SK-N-SH (cell line): ENCODE data around the gene TTC16.

ENCODE experiments used
- EP300 ChIP-seq, 2 experiments: IDR thresholded peaks; 2 replicates each; pipeline versions ENCODE4 v1.4.0 to v1.6.1; 2012; ENCODE audit warnings: borderline replicate concordance in 1 of 2, low read depth in 1 of 2, low read length in 1 of 2
- TCF12 ChIP-seq: IDR thresholded peaks from 2 replicates; pipeline ENCODE4 v1.4.0; 2012
- TF ChIP-seq, protein P1 (sequence below): fragments of 200-600 bp; sonication (generic); IDR thresholded peaks from 2 replicates; pipeline ENCODE4 v1.6.1; 2017; ENCODE audit warnings: antibody characterized with exemption, mild to moderate bottlenecking, moderate library complexity

DNA sequence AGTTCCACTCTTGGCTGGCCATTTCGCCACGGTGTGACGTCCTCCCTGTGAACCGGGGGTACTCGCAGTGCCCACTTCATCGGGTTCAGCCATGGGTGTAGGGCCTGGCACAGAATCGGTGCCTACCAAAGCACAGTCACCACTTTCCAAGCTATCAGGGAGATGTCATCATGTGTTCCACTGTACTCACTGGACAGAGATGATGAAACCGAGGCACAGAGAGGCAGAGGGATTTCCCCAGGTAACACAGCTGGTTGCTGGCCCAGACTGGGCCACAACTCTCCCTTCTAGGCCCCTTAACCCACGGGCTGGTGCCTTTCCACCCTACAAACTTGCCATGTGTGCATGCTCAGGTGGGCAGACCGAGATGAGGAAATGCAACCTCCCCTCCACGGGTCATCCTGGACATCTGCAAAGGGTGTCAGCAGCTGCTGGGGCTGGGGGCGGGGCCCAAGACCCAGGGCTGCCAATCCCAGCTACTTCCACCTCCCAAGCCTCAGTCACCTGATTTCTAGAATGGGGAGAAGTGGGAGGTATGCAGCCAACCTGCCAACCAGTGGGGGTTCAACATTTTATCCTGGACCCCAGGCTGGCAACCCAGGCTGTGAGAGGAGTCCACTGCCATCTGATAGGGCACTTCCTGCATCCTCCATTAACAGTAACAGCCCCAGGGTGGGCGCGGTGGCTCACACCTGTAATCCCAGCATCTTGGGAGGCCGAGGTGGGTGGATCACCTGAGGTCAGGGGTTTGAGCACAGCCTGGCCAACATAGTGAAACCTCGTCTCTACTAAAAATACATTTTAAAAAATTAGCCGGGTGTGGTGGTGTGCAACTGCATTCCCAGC is 63.5 kb downstream of the TTC16 start:
- TF ChIP-seq EP300 (IDR thresholded peaks at IDR 0.05; ENCODE audit: borderline replicate concordance in 1 of 2, low read depth in 1 of 2, low read length in 1 of 2) (no peak), TCF12 (no peak)
- TF ChIP-seq, protein P1, sequence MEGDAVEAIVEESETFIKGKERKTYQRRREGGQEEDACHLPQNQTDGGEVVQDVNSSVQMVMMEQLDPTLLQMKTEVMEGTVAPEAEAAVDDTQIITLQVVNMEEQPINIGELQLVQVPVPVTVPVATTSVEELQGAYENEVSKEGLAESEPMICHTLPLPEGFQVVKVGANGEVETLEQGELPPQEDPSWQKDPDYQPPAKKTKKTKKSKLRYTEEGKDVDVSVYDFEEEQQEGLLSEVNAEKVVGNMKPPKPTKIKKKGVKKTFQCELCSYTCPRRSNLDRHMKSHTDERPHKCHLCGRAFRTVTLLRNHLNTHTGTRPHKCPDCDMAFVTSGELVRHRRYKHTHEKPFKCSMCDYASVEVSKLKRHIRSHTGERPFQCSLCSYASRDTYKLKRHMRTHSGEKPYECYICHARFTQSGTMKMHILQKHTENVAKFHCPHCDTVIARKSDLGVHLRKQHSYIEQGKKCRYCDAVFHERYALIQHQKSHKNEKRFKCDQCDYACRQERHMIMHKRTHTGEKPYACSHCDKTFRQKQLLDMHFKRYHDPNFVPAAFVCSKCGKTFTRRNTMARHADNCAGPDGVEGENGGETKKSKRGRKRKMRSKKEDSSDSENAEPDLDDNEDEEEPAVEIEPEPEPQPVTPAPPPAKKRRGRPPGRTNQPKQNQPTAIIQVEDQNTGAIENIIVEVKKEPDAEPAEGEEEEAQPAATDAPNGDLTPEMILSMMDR = no peak
